HCT116 (cell line): ENCODE data around the gene CIC.

Experiments used
- CTCF ChIP-seq, 3 experiments: fragments of 200-600 bp in 1 of 3; sonication (generic) in 1 of 3; IDR thresholded peaks in 2 of 3; conservative IDR thresholded peaks in 1 of 3; 2 replicates each; pipeline ENCODE4 v1.5.1; 2012 to 2017; ENCODE audit warnings: low read depth in 2 of 3, low read length in 2 of 3, antibody characterized with exemption in 1 of 3, borderline replicate concordance in 1 of 3, control low read depth in 1 of 3, mild to moderate bottlenecking in 1 of 3, mixed read lengths in 1 of 3, mixed run types in 1 of 3, moderate library complexity in 1 of 3; ENCODE audit not compliant: insufficient read depth in 1 of 3
- EZH2 ChIP-seq: fragments of 200-600 bp; sonication (generic); IDR thresholded peaks from 2 replicates; pipeline ENCODE4 v1.6.1; 2017; ENCODE audit warnings: antibody characterized with exemption, mixed run types
- EZH2phosphoT487 ChIP-seq: fragments of 200-600 bp; IDR thresholded peaks from 2 replicates; pipeline ENCODE4 v1.6.1; 2018; ENCODE audit warnings: antibody characterized with exemption, borderline replicate concordance
- FOSL1 ChIP-seq: IDR thresholded peaks from 2 replicates; pipeline ENCODE4 v1.6.1; 2012; ENCODE audit warnings: low read depth
- POLR2A ChIP-seq: IDR thresholded peaks from 2 replicates; pipeline ENCODE4 v1.7.0; 2011; ENCODE audit warnings: borderline replicate concordance; ENCODE audit not compliant: insufficient read depth, insufficient read length; ENCODE audit errors: extremely low read depth
- POLR2AphosphoS5 ChIP-seq: IDR thresholded peaks from 2 replicates; pipeline ENCODE4 v1.6.1; 2011; ENCODE audit warnings: mild to moderate bottlenecking, low read depth, low read length, moderate library complexity
- REST ChIP-seq: IDR thresholded peaks from 2 replicates; pipeline ENCODE4 v1.6.1; 2012; ENCODE audit warnings: low read depth
- SP1 ChIP-seq: IDR thresholded peaks from 2 replicates; pipeline ENCODE4 v1.6.1; 2012; ENCODE audit warnings: low read depth
- YY1 ChIP-seq: IDR thresholded peaks from 2 replicates; pipeline ENCODE4 v1.6.1; 2011; ENCODE audit warnings: low read length, low read depth, moderate library complexity, mild to moderate bottlenecking; ENCODE audit not compliant: insufficient replicate concordance; ENCODE audit errors: extremely low read depth
- ZBTB33 ChIP-seq: IDR thresholded peaks from 2 replicates; pipeline ENCODE4 v1.6.1; 2011; ENCODE audit warnings: mild to moderate bottlenecking, low read length, moderate library complexity; ENCODE audit not compliant: insufficient replicate concordance; ENCODE audit errors: extremely low read depth
- TF ChIP-seq, protein P1 (sequence below): IDR thresholded peaks from 2 replicates; pipeline ENCODE4 v1.6.1; 2012

DNA sequence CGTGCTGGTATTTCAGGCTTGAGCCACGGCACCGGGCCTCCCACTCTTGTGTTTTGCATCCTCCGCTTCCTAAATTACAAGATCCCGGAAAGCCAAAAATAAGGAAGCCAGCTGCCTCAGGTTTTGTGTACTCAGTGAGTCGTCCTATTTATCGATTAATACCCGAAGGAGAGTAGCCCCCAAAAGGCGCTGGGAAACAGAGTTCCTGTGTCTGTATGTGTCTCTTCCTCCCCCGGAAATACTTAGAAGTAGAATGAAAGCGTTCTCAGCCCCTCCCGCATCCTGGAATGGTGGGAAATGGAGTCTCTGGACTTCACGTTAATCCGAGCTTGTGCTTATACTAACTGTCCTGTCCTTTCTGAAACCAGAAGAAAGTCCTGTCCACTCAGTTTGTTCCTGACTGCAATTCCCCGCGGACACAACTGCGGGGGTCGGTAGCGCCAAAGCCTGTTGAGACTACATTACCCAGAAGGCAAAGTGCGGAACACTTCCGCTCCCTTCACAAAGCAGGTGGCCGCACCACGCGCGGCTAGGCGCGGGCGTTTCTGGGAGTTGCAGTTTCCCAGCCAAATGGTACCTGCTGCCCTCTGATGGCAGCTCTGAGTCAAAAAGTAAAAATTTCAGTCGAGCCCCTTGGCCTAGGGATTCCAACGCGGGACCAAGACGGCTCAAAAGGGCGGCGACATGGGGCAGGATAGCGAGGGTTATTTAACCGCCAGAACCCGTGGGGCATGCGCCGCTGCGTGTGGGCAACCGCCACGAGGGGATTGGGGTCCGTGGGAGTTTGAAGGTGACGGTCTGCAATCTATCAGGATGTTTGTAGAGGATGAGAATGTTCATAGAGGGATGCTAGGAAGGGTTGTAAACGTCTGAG lies 24.5 kb upstream of the CIC start:
- TF ChIP-seq CTCF (IDR thresholded peaks at IDR 0.05 in 2 of 3, conservative IDR thresholded peaks at IDR 0.05 in 1 of 3; ENCODE audit: borderline replicate concordance in 1 of 3, insufficient read depth in 1 of 3, low read depth in 2 of 3, low read length in 2 of 3) (peak; percentile 51 to 82 (median 65)), YY1 (peak; percentile 26), FOSL1 (no peak), POLR2AphosphoS5 (peak; percentile 32; the same call in 1 of the 2 replicates), POLR2A (peak; percentile 63), REST (no peak), SP1 (peak; percentile 14; the same call in 1 of the 2 replicates), EZH2phosphoT487 (no peak), EZH2 (no peak), ZBTB33 (peak; percentile 86)
- TF ChIP-seq, protein P1, sequence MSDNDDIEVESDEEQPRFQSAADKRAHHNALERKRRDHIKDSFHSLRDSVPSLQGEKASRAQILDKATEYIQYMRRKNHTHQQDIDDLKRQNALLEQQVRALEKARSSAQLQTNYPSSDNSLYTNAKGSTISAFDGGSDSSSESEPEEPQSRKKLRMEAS: peak; percentile 77
